Psoas muscle (tissue), 8 donors: ENCODE data around the gene XXYLT1. TPM values are rescaled to one million over a fixed set of nuclear protein-coding genes. Genes with fewer than 3 reads are reported as not detected.

ENCODE experiments used
- ATAC-seq, 4 donors: fragments of 200-7000 bp; cut with Tn5 transposase; one replicate each; pipeline ENCODE4 v1.9.1; 2020; ENCODE audit warnings: moderate library complexity in 3 of 4, mild to moderate bottlenecking in 2 of 4
- DNase-seq, 2 donors: peaks; one replicate each; pipeline ENCODE4 v3.0.0-alpha.2; 2020
- H3K27ac ChIP-seq: fragments of 200-600 bp; one replicate; pipeline ENCODE4 v1.8.0; 2022
- H3K27me3 ChIP-seq, 3 donors: fragments of 200-600 bp in 1 of 3; one replicate each; pipeline versions ENCODE4 v1.6.1 to v1.8.0; 2013 to 2022; ENCODE audit warnings: low read length in 2 of 3, mild to moderate bottlenecking in 2 of 3, moderate library complexity in 1 of 3; ENCODE audit not compliant: insufficient read depth in 3 of 3
- H3K36me3 ChIP-seq, 2 donors: fragments of 200-600 bp in 1 of 2; one replicate each; pipeline versions ENCODE4 v1.6.1 to v1.8.0; 2013 to 2022; ENCODE audit warnings: low read depth in 1 of 2, mild to moderate bottlenecking in 1 of 2, moderate library complexity in 1 of 2; ENCODE audit not compliant: insufficient read depth in 1 of 2
- H3K4me1 ChIP-seq: fragments of 200-600 bp; one replicate; pipeline ENCODE4 v1.8.0; 2022
- H3K4me3 ChIP-seq: fragments of 200-600 bp; one replicate; pipeline ENCODE4 v1.8.0; 2022; ENCODE audit warnings: mild to moderate bottlenecking
- H3K9me3 ChIP-seq: fragments of 200-600 bp; one replicate; pipeline ENCODE4 v1.8.0; 2022
- WGBS, 3 donors: extraction: QIAGEN DNeasy Blood & Tissue Kit; methylation state at CpG; one replicate each; pipeline versions ENCODE4 v1.1.6 to v1.1.7; 2013; 5-methylcytosine and 5-hydroxymethylcytosine counted together
- intact Hi-C, 2 donors: fragments of 100-400 bp; cut with DNase I; formaldehyde crosslinking; loops; one replicate each; pipeline versions ENCODE4 v1.11.0 to v1.14.2; 2022
- polyA plus RNA-seq, 3 donors: library from polyadenylated mRNA; stranded (reverse); fragments of 200-250 nt; gene quantifications; one replicate each; pipeline ENCODE4 v1.2.3, GENCODE V29; 2013
- total RNA-seq, 4 donors: library from RNA; stranded (reverse); fragmentation: NEBNext Ultra II Directional in 2 of 4; extraction: Animal tissue kit (Norgen Biotek cat#: 25700) in 2 of 4; gene quantifications; one replicate each; pipeline versions ENCODE4 v1.2.1 to v1.2.4, GENCODE V29; 2021 to 2023
- TF ChIP-seq, protein P1 (sequence below): fragments of 200-600 bp; IDR thresholded peaks from one replicate; pipeline ENCODE4 v1.8.0; 2022; ENCODE audit warnings: antibody characterized with exemption
- donor health status: healthy with polysubstance abuse.
- donor health status: DM: no; HTN: no; CAD: no; lungs with moderate emphysema.
- donor health status: Bipolar disorder and iron deficiency.
- donor health status: healthy.
- donor health status: DM: yes; HTN: yes; CAD: no.
- donor health status: DM: no; HTN: no; CAD: no.
- donor health status: DM: no; HTN: no; CAD: no.
- donor health status: DM: yes; HTN: yes; CAD: no.

Gene XXYLT1
- total and polyA plus RNA-seq, 7 donors: 0.86 to 3.5 (median 1.8) TPM

DNA sequence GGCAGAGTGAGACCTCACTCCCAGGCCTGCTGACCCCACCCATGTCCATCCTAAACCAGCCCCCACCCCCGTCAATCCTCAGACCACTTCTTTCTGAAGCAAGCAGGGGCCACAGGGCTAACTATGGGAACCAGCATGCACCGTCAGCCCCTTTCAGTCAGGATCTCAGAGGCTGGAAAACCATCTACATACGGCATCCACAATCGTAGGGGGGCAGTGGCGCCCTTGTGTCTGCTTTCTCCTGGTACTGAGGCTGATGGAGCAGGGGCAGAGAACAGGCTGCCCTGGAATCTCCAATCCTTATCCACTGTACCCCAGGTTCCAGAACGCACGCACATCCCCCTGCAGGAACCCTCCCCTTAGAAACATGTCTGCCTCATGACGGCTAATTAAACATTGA is 56.6 kb downstream of the XXYLT1 start:
- intact Hi-C loops: no loop called here
- Histone ChIP-seq H3K36me3 (no peaks in the 10 kb centered on the region), H3K27ac (no peak overlapping the region), H3K4me1 (peaks cover 12% of the 10 kb centered on the region), H3K27me3 (no peaks in the 10 kb centered on the region), H3K9me3 (no peaks in the 10 kb centered on the region), H3K4me3 (no peak overlapping the region)
- WGBS, 3 donors: 98 to 100% (median 99%) methylated on average over 8 of the region's 8 CpGs
- no peak for DNase-seq
- TF ChIP-seq, protein P1, sequence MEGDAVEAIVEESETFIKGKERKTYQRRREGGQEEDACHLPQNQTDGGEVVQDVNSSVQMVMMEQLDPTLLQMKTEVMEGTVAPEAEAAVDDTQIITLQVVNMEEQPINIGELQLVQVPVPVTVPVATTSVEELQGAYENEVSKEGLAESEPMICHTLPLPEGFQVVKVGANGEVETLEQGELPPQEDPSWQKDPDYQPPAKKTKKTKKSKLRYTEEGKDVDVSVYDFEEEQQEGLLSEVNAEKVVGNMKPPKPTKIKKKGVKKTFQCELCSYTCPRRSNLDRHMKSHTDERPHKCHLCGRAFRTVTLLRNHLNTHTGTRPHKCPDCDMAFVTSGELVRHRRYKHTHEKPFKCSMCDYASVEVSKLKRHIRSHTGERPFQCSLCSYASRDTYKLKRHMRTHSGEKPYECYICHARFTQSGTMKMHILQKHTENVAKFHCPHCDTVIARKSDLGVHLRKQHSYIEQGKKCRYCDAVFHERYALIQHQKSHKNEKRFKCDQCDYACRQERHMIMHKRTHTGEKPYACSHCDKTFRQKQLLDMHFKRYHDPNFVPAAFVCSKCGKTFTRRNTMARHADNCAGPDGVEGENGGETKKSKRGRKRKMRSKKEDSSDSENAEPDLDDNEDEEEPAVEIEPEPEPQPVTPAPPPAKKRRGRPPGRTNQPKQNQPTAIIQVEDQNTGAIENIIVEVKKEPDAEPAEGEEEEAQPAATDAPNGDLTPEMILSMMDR: no peak
- no peak for ATAC-seq

DNA sequence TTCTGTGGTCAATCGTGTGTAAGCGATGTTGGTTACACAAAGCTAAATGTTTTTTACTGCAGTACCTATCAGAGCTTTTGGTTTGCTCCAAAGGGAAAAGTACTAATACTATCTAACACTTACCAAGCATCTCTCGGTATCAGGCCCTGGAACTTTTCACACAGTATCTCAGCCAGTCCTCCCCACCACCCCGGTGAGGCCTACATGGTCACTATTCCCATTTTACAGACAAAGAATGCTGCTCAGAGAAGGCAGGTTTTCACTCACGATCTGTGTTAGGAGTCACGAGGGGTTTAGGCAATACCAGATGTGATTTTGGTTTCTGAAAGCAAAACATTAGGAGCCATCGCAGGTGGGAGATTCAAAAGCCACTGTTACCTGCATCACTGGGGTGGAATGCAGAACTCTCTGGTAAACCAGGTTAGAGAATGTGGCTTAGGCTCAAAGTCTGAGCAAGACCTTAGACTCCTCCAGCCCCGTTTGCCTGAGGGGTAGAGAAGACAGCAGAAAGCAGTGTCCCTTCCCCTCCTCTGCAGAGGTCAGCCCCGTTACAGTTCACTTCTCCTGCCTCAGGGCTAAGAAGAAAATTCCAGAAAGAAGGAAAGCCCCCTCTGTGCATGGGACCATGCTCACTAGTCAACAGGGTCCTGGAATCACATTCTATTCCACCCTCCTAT is 57.2 kb downstream of the XXYLT1 start:
- Histone ChIP-seq H3K9me3 (no peaks in the 10 kb centered on the region), H3K27ac (no peak overlapping the region), H3K27me3 (no peaks in the 10 kb centered on the region), H3K4me1 (peaks cover 18% of the 10 kb centered on the region), H3K4me3 (no peak overlapping the region), H3K36me3 (no peaks in the 10 kb centered on the region)
- intact Hi-C loops: no loop called here
- no peak for ATAC-seq
- no peak for DNase-seq
- TF ChIP-seq, protein P1: no peak
- WGBS, 3 donors: 86 to 95% (median 86%) methylated on average over 9 of the region's 9 CpGs

DNA sequence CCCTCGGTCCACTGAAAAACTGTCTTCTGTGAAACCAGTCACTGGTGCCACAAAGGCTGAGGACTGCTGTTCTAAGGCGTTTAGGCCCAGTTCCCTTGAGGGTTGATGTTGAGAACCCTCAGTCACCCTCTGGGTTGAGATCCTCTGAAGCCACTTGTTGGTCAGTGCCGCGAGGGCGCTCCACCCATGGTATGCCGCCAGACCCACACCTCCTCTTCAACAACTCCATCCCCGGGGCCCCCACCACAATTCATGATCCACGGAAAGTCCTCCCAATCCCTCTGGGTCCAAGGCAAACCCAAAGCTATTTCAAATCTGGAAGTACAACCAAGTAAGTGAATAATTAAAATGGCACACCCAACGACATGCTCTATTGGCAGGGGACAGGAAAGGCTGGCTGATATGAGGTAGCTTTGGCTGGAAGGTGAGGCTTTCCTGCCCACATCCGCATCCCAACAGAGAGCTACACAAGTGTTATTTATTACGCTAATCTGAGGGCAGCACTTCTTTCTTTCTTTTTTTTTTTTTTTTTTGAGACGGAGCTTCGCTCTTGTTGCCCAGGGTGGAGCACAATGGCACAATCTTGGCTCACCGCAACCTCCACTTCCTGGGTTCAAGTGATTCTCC is 58.1 kb downstream of the XXYLT1 start:
- WGBS, 3 donors: 94 to 95% (median 95%) methylated on average over 14 of the region's 14 CpGs
- no peak for ATAC-seq

DNA sequence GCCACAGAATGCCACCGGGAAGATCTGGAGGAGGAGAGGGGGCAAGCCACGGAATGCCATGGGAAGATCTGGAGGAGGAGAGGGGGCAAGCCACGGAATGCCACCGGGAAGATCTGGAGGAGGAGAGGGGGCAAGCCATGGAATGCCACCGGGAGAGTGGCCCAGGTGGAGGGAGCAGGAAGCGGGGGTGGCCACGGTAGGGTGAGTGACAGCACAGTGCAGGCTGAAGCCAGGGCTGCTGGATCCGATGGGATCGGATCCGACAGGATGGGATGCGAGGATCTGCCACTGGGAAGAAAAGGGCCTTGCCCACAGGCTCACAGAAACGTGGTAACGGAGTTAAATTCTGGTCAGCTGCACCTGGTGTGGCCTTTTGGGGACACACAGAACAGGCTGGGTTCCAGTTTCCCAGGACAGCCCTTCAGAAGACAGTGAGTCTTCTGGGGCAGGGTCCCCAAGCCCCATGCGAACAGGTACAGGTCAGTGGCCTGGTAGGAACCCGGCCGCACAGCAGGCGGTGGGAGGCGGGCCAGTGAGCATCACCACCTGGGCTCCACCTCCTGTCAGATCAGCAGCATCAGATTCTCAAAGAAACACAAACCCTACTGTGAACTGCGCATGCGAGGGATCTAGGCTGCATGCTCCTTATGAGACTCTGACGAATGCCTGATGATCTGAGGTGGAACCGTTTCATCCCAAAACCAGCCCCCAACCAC is 58.8 kb downstream of the XXYLT1 start:
- intact Hi-C loops: no loop called here
- Histone ChIP-seq H3K36me3 (no peaks in the 10 kb centered on the region), H3K4me1 (peaks cover 24% of the 10 kb centered on the region), H3K4me3 (no peak overlapping the region), H3K27me3 (no peaks in the 10 kb centered on the region), H3K9me3 (no peaks in the 10 kb centered on the region), H3K27ac (no peak overlapping the region)
- DNase-seq (no peak), ATAC-seq (no peak)
- WGBS, 3 donors: 95 to 97% (median 96%) methylated on average over 22 of the region's 22 CpGs
- TF ChIP-seq, protein P1: no peak

More for the DNA sequence above, 58.1 kb downstream of the XXYLT1 start:
- Histone ChIP-seq H3K4me1 (peaks cover 24% of the 10 kb centered on the region), H3K9me3 (no peaks in the 10 kb centered on the region), H3K27me3 (no peaks in the 10 kb centered on the region), H3K36me3 (no peaks in the 10 kb centered on the region), H3K4me3 (no peak overlapping the region), H3K27ac (no peak overlapping the region)
- intact Hi-C loops: no loop called here
- no peak for DNase-seq
- TF ChIP-seq, protein P1: no peak
